Measurements from ENCODE around the gene SPACA5. TPM values are rescaled to one million over a fixed set of nuclear protein-coding genes. Genes with fewer than 3 reads are reported as not detected.
"Not testable (repeated sequence)": the region's sequence is repeated elsewhere in the genome, so short reads cannot be mapped to it uniquely, and the experiment has no call there.

The SPACA5 gene
- total RNA-seq, 1 donor from 2014 or later: not detected

DNA sequence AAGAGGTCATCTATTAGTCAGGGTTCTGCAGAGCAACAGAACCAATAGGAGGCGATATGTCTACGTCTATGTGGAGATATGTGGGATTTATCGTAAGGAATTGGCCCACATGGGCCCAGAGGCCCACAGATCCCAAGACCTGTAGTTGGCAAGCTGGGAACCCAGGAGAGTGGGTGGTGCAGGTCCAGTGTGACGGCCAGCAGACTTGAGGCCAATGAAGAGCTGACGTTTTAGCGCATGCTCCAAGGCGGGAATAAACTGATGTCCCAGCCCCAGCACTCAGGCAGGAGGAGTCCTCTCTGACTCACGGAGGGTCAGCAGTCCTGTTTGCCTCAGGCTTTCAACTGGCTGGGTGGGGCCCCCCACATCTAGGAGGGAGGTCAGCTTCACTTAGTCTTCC is 21.3 kb downstream of the SPACA5 start:
- intact Hi-C loops (cut with micrococcal nuclease): loop anchor here (10.0 kb wide), 1 partner anchor 373 kb away; the partner anchor contains the start of genes ELK1 and UXT
- Mint-ChIP-seq H3K9me3 (no peaks in the 10 kb centered on the region), H3K27me3 (ENCODE audit: low read depth) (no peaks in the 10 kb centered on the region), H3K36me3 (ENCODE audit: low read depth) (no peaks in the 10 kb centered on the region), H3K4me1 (ENCODE audit: low read depth) (peaks cover 7% of the 10 kb centered on the region), H3K4me3 (ENCODE audit: low read depth) (no peak overlapping the region), H3K27ac (no peak overlapping the region)
- DNase-seq (ENCODE audit: low spot score): no peak

DNA sequence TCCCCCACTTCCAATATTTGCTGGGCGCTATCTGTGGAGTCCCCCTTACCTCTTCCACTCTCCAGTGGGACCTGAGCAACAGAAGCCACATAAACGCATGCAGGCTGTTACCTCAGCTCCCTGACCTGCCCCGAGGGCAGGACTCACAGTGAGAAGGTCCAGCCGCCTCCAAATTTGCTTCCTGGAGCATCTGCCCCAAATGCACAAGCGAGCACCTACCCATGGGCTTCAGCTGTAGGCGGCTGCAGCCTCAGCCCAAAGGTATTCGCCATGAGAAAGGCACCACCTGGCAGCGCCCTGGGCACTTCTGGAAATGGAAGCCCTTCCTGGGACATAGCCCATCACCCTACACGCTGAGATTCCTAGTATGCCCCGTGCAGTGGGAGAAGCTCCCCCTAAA is 23.4 kb downstream of the SPACA5 start:
- Mint-ChIP-seq H3K4me3 (ENCODE audit: low read depth) (no peak overlapping the region), H3K27ac (no peak overlapping the region), H3K9me3 (no peaks in the 10 kb centered on the region), H3K27me3 (ENCODE audit: low read depth) (no peaks in the 10 kb centered on the region), H3K4me1 (ENCODE audit: low read depth) (peaks cover 7% of the 10 kb centered on the region), H3K36me3 (ENCODE audit: low read depth) (no peaks in the 10 kb centered on the region)
- DNase-seq (ENCODE audit: low spot score): no peak
- intact Hi-C loops (cut with micrococcal nuclease): no loop called here

DNA sequence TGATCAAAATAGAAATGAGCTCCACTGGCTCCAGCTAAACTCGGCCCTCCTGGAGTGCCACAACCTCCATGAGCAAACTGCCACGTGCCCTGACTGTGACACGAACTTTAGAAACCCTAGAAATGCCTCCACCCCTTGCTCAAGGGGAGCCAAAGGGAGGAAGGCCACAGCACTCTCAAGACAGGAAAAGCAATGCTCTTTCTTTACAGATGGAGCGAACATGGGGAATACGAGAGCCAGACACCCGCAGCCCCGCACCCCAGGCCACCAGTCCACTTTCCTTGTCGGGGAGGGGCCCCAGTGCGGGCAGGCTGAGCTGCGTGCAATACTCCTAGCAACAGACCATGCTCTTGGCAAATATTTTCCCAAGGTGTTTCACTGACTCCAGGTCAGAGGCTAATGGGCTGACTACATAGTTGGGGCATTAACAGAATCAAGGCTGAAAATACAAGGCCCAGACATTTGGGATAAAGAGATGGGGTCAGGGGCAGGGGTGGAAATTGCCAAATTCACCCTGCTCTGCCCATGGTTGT is 23.9 kb downstream of the SPACA5 start:
- H3K9me3 Mint-ChIP-seq; intact Hi-C loops (cut with micrococcal nuclease); H3K4me3 Mint-ChIP-seq (ENCODE audit: low read depth); H3K4me1 Mint-ChIP-seq (ENCODE audit: low read depth); DNase-seq (ENCODE audit: low spot score); H3K36me3 Mint-ChIP-seq (ENCODE audit: low read depth); H3K27ac Mint-ChIP-seq; H3K27me3 Mint-ChIP-seq (ENCODE audit: low read depth): not testable (repeated sequence)

DNA sequence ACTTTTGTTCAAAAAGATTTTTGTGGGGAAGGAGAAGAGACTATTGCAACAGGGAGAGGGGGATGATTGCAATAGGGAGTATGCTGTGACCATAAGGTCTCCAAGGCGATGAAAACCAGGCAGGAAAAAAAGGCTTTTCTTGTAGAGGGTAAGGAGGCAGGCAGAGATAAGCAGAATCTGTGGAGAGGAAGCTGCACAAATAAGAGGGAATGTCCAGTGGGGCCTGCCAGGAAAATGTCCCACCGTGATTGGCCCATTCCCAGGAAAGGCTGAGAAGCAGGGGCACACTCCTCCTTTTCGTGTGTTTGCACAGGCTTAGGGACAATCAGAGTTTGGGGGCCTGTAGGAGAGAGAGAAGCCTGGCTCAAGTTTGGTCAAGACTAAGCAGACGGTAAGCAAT is 29.1 kb downstream of the SPACA5 start:
- no peaks in the 10 kb centered on the region for H3K36me3 Mint-ChIP-seq (ENCODE audit: low read depth)
- no peaks in the 10 kb centered on the region for H3K9me3 Mint-ChIP-seq
- H3K4me3 Mint-ChIP-seq (ENCODE audit: low read depth): no peak overlapping the region
- no peaks in the 10 kb centered on the region for H3K27me3 Mint-ChIP-seq (ENCODE audit: low read depth)
- DNase-seq (ENCODE audit: low spot score): no peak
- no peak overlapping the region for H3K27ac Mint-ChIP-seq
- intact Hi-C loops (cut with micrococcal nuclease): no loop called here
- no peaks in the 10 kb centered on the region for H3K4me1 Mint-ChIP-seq (ENCODE audit: low read depth)

DNA sequence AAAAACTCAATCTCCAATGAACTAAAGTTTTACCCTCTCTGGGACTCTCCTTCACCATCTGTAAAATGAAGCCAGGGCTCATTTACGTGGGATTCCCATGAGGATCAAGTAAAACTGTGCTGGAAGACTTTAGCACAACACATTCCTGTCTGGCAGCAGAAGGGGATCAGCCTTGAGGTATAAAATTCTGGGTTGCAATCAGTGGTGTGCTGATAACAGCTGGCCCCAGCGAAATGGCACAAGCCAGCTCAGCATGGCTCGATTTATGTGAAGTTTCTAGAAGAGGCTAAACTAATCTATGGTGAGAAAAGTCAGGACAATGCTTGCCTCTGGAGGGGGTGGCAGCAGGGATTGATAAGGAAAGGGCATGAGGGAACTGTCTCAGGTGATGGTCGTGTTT is 36.3 kb downstream of the SPACA5 start:
- no peaks in the 10 kb centered on the region for H3K4me1 Mint-ChIP-seq (ENCODE audit: low read depth)
- intact Hi-C loops (cut with micrococcal nuclease): no loop called here
- H3K27ac Mint-ChIP-seq: no peak overlapping the region
- no peaks in the 10 kb centered on the region for H3K9me3 Mint-ChIP-seq
- H3K4me3 Mint-ChIP-seq (ENCODE audit: low read depth): no peak overlapping the region
- H3K36me3 Mint-ChIP-seq (ENCODE audit: low read depth): no peaks in the 10 kb centered on the region
- no peak for DNase-seq (ENCODE audit: low spot score)
- no peaks in the 10 kb centered on the region for H3K27me3 Mint-ChIP-seq (ENCODE audit: low read depth)

DNA sequence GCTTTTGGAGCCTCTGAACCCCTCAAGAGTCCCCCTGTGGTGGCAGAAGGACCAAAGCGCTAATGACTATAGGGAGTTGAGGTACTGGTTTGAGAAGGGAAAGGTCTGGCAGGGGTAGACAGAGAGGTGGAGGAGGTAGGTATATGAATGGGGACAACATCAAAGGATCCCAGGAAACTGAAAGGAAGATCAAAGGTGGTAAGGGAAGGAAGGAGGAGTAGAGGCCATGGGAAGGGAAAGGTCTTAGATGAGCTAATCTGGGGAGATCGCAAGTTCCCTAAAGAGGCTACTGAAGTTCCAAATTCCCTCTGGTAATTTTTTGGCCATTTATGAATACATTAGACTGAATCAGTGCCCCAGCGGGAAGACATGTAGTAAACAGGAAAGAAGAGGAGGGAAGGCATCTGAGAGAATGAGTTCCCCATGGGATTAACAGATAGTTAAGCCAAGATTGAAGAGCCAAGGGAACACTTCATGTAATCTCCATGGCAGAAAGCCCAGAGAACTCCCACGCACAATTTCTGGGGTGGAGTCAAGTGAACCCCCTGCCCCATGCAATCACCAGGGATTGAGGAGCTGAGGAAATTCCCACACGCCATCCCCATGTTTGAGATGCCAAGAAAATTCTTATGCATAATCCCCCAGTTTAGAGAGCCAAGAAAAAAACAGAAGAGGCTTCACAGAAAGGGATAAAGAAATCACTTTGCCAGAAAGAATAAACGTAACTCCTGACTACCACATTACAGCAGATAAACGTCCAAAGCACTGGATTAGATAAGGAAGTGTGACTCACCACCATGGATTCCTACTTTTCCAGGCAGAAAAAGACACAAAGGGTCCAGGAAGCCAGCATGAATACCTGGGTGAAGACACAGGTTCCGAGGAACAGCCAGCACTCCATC is 38.9 kb downstream of the SPACA5 start:
- no peak for DNase-seq (ENCODE audit: low spot score)

DNA sequence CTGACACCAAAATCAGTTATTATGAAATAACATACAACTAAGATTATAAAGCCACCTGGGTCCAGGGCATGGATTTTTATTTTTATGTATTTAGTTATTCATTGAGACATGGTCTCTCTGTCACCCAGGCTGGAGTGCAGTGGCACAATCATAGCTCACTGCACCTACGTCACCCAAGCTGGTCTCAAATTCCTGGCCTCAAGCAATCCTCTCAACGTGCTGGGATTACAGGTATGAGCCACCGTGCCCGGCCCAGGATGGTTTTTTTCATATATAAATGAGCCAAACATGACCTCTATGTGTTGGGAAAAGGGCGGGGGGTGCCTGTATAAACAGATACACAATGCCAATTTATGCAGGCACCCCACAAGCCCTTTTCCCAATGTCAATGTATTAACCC is 40.1 kb downstream of the SPACA5 start:
- no peaks in the 10 kb centered on the region for H3K4me1 Mint-ChIP-seq (ENCODE audit: low read depth)
- no peaks in the 10 kb centered on the region for H3K36me3 Mint-ChIP-seq (ENCODE audit: low read depth)
- no peak overlapping the region for H3K4me3 Mint-ChIP-seq (ENCODE audit: low read depth)
- no peak for DNase-seq (ENCODE audit: low spot score)
- intact Hi-C loops (cut with micrococcal nuclease): no loop called here
- no peaks in the 10 kb centered on the region for H3K27me3 Mint-ChIP-seq (ENCODE audit: low read depth)
- no peaks in the 10 kb centered on the region for H3K9me3 Mint-ChIP-seq
- no peak overlapping the region for H3K27ac Mint-ChIP-seq

More for the DNA sequence above, 38.9 kb downstream of the SPACA5 start:
- H3K27me3 Mint-ChIP-seq (ENCODE audit: low read depth): no peaks in the 10 kb centered on the region
- H3K9me3 Mint-ChIP-seq: no peaks in the 10 kb centered on the region
- no peaks in the 10 kb centered on the region for H3K4me1 Mint-ChIP-seq (ENCODE audit: low read depth)
- no peaks in the 10 kb centered on the region for H3K36me3 Mint-ChIP-seq (ENCODE audit: low read depth)
- H3K27ac Mint-ChIP-seq: no peak overlapping the region
- intact Hi-C loops (cut with micrococcal nuclease): no loop called here
- H3K4me3 Mint-ChIP-seq (ENCODE audit: low read depth): no peak overlapping the region

DNA sequence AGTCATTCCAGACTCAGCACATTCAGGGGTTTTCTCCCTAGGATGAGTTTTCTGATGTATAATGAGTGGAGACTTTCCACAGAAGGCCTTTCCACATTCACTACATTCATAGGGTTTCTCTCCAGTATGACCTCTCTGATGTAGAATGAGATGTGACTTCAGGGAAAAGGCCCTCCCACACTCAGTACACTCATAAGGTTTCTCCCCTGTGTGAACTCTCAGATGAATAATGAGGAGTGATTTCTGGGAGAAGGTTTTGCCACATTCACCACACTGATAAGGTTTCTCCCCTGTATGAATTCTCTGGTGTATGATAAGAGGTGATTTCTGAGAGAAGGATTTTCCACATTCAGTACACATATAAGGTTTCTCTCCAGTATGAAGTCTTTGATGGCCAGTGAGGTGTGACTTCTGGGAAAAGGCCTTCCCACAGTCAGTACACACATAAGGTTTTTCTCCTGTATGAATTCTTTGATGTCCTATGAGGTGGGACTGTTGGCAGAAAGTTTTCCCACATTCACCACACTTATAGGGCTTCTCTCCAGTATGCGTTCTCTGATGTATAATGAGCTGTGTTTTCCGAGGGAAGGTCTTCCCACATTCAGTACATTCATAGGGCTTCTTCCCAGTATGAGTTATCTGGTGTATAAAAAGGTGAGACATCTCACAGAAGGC is 52.0 kb downstream of the SPACA5 start:
- H3K9me3 Mint-ChIP-seq: peaks cover 32% of the 10 kb centered on the region
- H3K4me3 Mint-ChIP-seq (ENCODE audit: low read depth): no peak overlapping the region
- H3K4me1 Mint-ChIP-seq (ENCODE audit: low read depth): no peaks in the 10 kb centered on the region
- no peaks in the 10 kb centered on the region for H3K27me3 Mint-ChIP-seq (ENCODE audit: low read depth)
- no peak overlapping the region for H3K27ac Mint-ChIP-seq
- intact Hi-C loops (cut with micrococcal nuclease): no loop called here
- H3K36me3 Mint-ChIP-seq (ENCODE audit: low read depth): peaks cover 15% of the 10 kb centered on the region
- no peak for DNase-seq (ENCODE audit: low spot score)

DNA sequence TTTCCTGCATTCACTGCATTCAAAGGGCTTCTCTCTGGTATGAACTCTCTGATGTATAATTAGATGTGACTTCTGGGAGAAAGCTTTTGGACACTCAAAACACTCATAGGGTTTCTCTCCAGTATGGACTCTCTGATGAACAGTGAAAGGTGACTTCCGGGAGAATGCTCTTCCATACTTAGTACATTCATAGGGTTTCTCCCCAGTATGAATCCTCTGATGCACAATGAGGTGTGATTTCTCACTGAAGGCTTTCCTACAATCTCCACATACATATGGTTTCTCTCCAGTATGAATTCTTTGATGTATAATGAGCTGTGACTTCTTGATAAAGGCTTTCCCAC is 52.5 kb downstream of the SPACA5 start:
- peaks cover 32% of the 10 kb centered on the region for H3K9me3 Mint-ChIP-seq
- H3K36me3 Mint-ChIP-seq (ENCODE audit: low read depth): peaks cover 15% of the 10 kb centered on the region
- no peaks in the 10 kb centered on the region for H3K27me3 Mint-ChIP-seq (ENCODE audit: low read depth)
- no peak overlapping the region for H3K27ac Mint-ChIP-seq
- H3K4me1 Mint-ChIP-seq (ENCODE audit: low read depth): no peaks in the 10 kb centered on the region
- no peak overlapping the region for H3K4me3 Mint-ChIP-seq (ENCODE audit: low read depth)
- DNase-seq (ENCODE audit: low spot score): no peak
- intact Hi-C loops (cut with micrococcal nuclease): no loop called here

Other genes starting within 250 kb of the SPACA5 start
- gene ZNF81, start 170.1 kb upstream of the SPACA5 start, total RNA-seq: 6.1 and 8.1 TPM in 2 replicates
- gene ZNF182, start 3.0 kb upstream of the SPACA5 start, total RNA-seq: 5.9 and 6.0 TPM in 2 replicates
- gene ZNF630, start 64.7 kb downstream of the SPACA5 start, total RNA-seq: 0.25 and 0.55 TPM in 2 replicates
- not detected in 2 replicates for gene SPACA5B, start 123.6 kb downstream of the SPACA5 start, total RNA-seq
- gene SSX5, start 189.8 kb downstream of the SPACA5 start, total RNA-seq: not detected in 2 replicates
- not detected in 2 replicates for gene SSX1, start 248.4 kb downstream of the SPACA5 start, total RNA-seq